Upper lobe of right lung (tissue), 1 donor: ENCODE measurements around the gene CMC1. TPM values are rescaled to one million over a fixed set of nuclear protein-coding genes. Genes with fewer than 3 reads are reported as not detected.

Experiments
- ATAC-seq: fragments of 200-7000 bp; cut with Tn5 transposase; one replicate; pipeline ENCODE4 v1.9.1; 2020; ENCODE audit warnings: mild to moderate bottlenecking, moderate library complexity
- DNase-seq: peaks from one replicate; pipeline ENCODE4 v3.0.0-alpha.2; 2020
- H3K27ac ChIP-seq: fragments of 200-600 bp; one replicate; pipeline ENCODE4 v1.8.0; 2022
- H3K27me3 ChIP-seq: fragments of 200-600 bp; one replicate; pipeline ENCODE4 v1.8.0; 2022; ENCODE audit warnings: mild to moderate bottlenecking
- H3K36me3 ChIP-seq: fragments of 200-600 bp; one replicate; pipeline ENCODE4 v1.8.0; 2022
- H3K4me1 ChIP-seq: fragments of 200-600 bp; one replicate; pipeline ENCODE4 v1.8.0; 2022
- H3K4me3 ChIP-seq: fragments of 200-600 bp; one replicate; pipeline ENCODE4 v1.8.0; 2022; ENCODE audit warnings: mild to moderate bottlenecking
- H3K9me3 ChIP-seq: fragments of 200-600 bp; one replicate; pipeline ENCODE4 v1.8.0; 2022
- CTCF ChIP-seq: fragments of 200-600 bp; IDR thresholded peaks from one replicate; pipeline ENCODE4 v1.8.0; 2022; ENCODE audit warnings: antibody characterized with exemption
- intact Hi-C: fragments of 100-400 bp; cut with DNase I; formaldehyde crosslinking; loops from one replicate; pipeline ENCODE4 v1.11.0; 2022
- total RNA-seq: library from RNA; stranded (reverse); fragmentation: NEBNext Ultra II Directional; extraction: Animal tissue kit (Norgen Biotek cat#: 25700); gene quantifications from one replicate; pipeline ENCODE4 v1.2.1, GENCODE V29; 2021
- donor health status: DM: no; HTN: yes; CAD: no; lungs with severe emphysema.

CMC1 gene
- total RNA-seq, 1 donor from 2014 or later, result 17.8 TPM

- no peak for ATAC-seq
- no peak for DNase-seq
- Histone ChIP-seq H3K4me3 (no peak overlapping the region), H3K9me3 (no peaks in the 10 kb centered on the region), H3K27me3 (no peaks in the 10 kb centered on the region), H3K27ac (no peak overlapping the region), H3K36me3 (no peaks in the 10 kb centered on the region), H3K4me1 (no peaks in the 10 kb centered on the region)
- TF ChIP-seq CTCF, result no peak
- intact Hi-C loops, result no loop called here
Measured at GRCh38 chr3:28218917-28219198, 22.6 kb upstream of the CMC1 start.

GRCh38 chr3:28224430-28224829 is 17.0 kb upstream of the CMC1 start:
- no peak overlapping the region for H3K27ac ChIP-seq
- ATAC-seq, result no peak
- no peak for TF ChIP-seq CTCF

GRCh38 chr3:28226020-28226419 is 15.4 kb upstream of the CMC1 start:
- ATAC-seq (no peak), DNase-seq (no peak)
- intact Hi-C loops, result no loop called here
- no peak for TF ChIP-seq CTCF
- H3K27ac ChIP-seq, result no peak overlapping the region
- H3K4me3 ChIP-seq, result no peak overlapping the region
- no peaks in the 10 kb centered on the region for H3K36me3 ChIP-seq
- no peaks in the 10 kb centered on the region for H3K27me3 ChIP-seq
- no peaks in the 10 kb centered on the region for H3K9me3 ChIP-seq
- H3K4me1 ChIP-seq, result no peaks in the 10 kb centered on the region

More at GRCh38 chr3:28224430-28224829, 17.0 kb upstream of the CMC1 start:
- intact Hi-C loops, result no loop called here
- DNase-seq, result no peak
- Histone ChIP-seq H3K36me3 (no peaks in the 10 kb centered on the region), H3K27me3 (no peaks in the 10 kb centered on the region), H3K4me3 (no peak overlapping the region), H3K9me3 (no peaks in the 10 kb centered on the region), H3K4me1 (no peaks in the 10 kb centered on the region)

- DNase-seq (no peak), ATAC-seq (no peak)
- TF ChIP-seq CTCF, result no peak
- no peaks in the 10 kb centered on the region for H3K27me3 ChIP-seq
- H3K9me3 ChIP-seq, result no peaks in the 10 kb centered on the region
- H3K27ac ChIP-seq, result no peak overlapping the region
- no peaks in the 10 kb centered on the region for H3K36me3 ChIP-seq
- H3K4me1 ChIP-seq, result no peaks in the 10 kb centered on the region
- intact Hi-C loops, result no loop called here
- H3K4me3 ChIP-seq, result no peak overlapping the region
Measured at GRCh38 chr3:28228623-28229022, 12.8 kb upstream of the CMC1 start.

GRCh38 chr3:28232659-28233058 is 8.8 kb upstream of the CMC1 start:
- Histone ChIP-seq H3K9me3 (no peaks in the 10 kb centered on the region), H3K27me3 (no peaks in the 10 kb centered on the region), H3K27ac (no peak overlapping the region), H3K36me3 (no peaks in the 10 kb centered on the region), H3K4me3 (no peak overlapping the region), H3K4me1 (no peaks in the 10 kb centered on the region)
- intact Hi-C loops, result no loop called here
- TF ChIP-seq CTCF, result no peak
- no peak for DNase-seq
- ATAC-seq, result no peak

- Histone ChIP-seq H3K4me3 (no peak overlapping the region), H3K36me3 (no peaks in the 10 kb centered on the region), H3K4me1 (no peaks in the 10 kb centered on the region), H3K27me3 (no peaks in the 10 kb centered on the region), H3K27ac (no peak overlapping the region), H3K9me3 (no peaks in the 10 kb centered on the region)
- intact Hi-C loops, result no loop called here
- ATAC-seq, result no peak
- no peak for TF ChIP-seq CTCF
- DNase-seq, result no peak
Measured at GRCh38 chr3:28234454-28234853, 7.0 kb upstream of the CMC1 start.
